Erythroblast (primary cell): ENCODE measurements around the gene ACTN3.

Experiments
- GATA1 ChIP-seq: IDR thresholded peaks from 2 replicates; pipeline ENCODE4 v1.6.1; 2011; ENCODE audit warnings: low read depth, mild to moderate bottlenecking, control low read depth, low read length, moderate library complexity
- POLR2A ChIP-seq: IDR thresholded peaks from 2 replicates; pipeline ENCODE4 v1.6.1; 2011; ENCODE audit warnings: mild to moderate bottlenecking, low read length

GRCh38 chr11:66556086-66556485 is 9.4 kb downstream of the ACTN3 start:
- TF ChIP-seq POLR2A, result no peak
- no peak for TF ChIP-seq GATA1
